GM19455 (cell line): ENCODE results near the gene CIC.
A peak's percentile ranks its signal among the peaks of the same experiment; 100 is the strongest.
"Not testable (repeated sequence)": the region's sequence is repeated elsewhere in the genome, so short reads cannot be mapped to it uniquely, and the experiment has no call there.

Source experiments
- ATAC-seq: cut with Tn5 transposase; IDR thresholded peaks from one replicate; pipeline ENCODE4 v1.9.1; 2021; ENCODE audit not compliant: unreplicated experiment

The CIC gene

DNA sequence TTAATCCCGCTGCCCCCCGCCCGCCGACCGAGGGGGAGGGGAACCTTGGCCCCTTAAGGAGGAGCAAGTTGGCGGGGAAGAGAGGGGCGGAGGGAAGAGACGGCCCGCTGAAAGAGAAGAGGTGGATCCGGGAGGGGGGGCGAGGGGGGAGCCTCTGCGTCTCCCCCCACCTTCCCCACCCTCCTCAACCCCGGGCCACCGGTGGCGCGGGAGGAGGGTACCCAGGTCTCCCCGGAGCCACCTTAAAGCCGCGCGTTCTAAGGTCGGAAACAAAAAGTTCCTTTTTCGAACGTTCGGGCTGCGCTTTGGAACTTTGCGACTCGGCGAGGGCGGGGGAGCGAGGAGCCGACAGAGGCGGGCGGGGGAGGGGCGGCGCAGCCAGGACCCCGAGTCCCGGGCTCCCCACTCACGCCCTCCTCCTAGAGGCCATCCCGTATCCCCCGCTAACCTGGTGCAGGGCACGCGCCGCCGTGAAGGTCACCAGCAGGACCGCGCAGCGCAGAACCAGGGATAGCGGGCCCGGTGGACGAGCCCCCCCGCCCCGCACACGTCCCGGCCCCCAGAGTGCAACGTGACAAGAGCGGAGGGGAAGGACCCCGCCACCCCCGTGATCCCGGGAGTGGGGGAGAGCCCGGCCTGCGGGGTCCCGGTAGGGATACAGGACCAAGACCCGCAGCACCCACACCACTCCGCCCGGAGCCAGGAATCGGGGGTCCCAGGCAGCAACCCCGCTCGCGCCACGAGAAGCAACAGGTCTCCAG lies 14.8 kb upstream of the CIC start:
- ATAC-seq = no peak

GRCh38 chr19:42254850-42255765 lies 13.9 kb upstream of the CIC start, which contains the start of gene ERF:
TSS of gene ERF (minus strand) at chr19:42255128. CDS start at chr19:42254999, 129 bp downstream.
- ATAC-seq = peak; percentile 47

DNA sequence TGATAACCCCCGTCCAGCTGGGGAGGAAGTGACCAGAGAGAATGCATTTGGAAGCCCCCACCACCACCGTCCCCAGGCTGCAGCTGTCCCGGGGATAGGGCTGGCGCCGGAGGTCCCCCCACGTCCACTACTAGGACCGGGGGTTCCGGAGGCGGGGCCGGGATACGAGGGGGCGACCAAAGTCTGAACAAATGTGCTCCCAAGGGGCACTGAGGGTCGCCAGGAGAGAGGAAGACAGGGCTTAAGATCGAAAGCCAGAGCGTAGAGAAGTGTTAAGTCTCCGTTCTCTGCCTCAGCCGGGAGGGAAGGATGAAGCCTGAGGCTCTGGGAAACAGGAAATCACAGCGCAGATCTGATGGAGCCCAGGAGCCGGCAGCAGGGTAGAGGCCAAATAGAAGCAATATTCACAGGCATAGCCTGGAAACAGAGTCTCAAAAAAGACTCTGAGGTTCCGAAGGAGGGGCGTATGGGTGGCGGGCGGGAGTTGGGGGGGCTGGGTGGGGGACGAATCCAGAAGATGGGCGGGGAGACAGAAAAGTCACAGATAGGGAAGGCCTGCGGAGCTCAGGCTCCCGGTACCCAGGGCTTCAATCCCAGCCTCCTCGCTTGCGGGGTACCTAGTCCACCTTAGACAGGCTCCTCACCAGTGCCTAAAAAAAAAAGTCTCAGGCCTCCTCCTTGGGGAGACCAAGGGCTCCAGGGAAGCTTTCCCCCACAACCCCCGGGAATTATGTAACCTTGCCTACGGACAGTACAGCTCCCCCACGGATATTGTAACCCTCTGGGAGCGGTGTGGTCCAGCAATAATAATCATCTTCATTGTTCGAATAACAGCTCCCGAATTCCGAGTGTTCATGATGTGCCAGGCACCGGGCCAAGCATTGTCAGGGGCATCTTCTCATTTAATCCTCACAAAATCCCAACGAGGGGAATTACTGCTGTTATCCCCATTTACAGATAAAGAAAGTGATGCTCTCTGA lies 13.0 kb upstream of the CIC start:
- ATAC-seq = no peak

- ATAC-seq = not testable (repeated sequence)
These were observed 11.2 kb upstream of the CIC start for GRCh38 chr19:42257842-42258241.

GRCh38 chr19:42261763-42262162 lies 7.3 kb upstream of the CIC start:
- ATAC-seq = no peak

- ATAC-seq = not testable (repeated sequence)
These were observed 2.9 kb upstream of the CIC start for GRCh38 chr19:42266105-42266504.

DNA sequence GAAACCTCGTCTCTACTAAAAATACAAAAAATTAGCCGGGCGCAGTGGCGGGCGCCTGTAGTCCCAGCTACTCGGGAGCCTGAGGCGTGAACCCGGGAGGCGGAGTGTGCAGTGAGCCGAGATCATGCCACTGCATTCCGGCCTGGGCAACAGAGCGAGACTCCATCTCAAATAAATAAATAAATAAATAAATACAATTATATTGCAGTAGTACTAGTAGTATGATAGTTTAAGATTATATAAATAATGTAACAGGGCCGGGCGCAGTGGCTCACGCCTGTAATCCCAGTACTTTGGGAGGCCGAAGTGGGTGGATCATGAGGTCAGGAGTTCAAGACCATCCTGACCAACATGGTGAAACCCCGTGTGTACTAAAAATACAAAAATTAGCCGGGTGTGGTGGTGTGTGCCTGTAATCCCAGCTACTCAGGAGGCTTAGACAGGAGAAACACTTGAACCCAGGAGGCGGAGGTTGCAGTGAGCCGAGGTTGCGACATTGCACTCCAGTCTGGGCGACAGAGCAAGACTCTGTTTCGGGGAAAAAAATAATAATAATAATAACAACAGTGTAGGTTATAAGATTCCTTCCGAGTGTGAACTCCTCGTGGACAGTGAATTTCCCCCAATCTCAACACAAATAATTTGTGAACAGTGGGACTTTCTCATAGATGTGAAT lies 2.0 kb upstream of the CIC start:
- not testable (repeated sequence) for ATAC-seq

- ATAC-seq = no peak
These were observed 1.4 kb upstream of the CIC start for GRCh38 chr19:42267644-42268141.

GRCh38 chr19:42268142-42268703 lies 829 bp upstream of the CIC start:
- ATAC-seq = peak; percentile 62

GRCh38 chr19:42269478-42270345 lies 660 bp downstream of the CIC start:
- ATAC-seq = no peak

DNA sequence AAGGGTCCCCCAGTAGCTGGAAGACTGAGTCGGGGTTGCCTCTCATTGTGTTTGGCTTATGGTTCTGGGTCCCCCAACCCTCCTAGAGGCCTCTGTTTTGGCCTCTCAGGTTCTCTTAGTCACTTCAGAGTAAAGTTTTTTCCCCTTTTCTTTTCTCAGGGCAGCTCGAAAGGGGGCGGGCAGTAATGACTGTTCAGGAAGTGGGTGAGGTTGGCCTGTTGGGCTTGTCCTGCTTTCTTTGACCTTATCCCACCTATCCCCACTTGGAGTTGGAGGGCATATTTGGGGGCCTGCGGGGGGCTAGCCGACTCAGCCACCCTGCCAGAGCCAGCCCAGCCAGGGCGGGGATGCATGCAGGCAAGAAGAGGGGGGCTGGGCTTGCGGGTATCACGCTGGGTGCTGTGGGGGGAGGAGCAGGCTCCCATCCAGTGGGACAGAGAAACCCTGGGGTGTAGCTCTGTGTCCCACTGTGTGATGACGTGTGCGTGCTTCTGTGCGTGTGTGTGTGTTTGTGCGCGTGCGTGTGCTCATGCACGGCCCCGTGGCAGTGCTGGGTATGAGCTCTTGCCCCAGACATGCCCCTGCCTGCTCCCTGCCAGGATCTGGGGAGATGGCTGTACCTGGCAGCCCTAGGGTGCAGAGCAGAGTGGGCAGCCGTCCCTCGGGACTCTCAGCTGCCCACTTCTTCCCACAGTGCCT lies 1.4 kb downstream of the CIC start:
- no peak for ATAC-seq

- no peak for ATAC-seq
These were observed 2.0 kb downstream of the CIC start for GRCh38 chr19:42271045-42271419.

DNA sequence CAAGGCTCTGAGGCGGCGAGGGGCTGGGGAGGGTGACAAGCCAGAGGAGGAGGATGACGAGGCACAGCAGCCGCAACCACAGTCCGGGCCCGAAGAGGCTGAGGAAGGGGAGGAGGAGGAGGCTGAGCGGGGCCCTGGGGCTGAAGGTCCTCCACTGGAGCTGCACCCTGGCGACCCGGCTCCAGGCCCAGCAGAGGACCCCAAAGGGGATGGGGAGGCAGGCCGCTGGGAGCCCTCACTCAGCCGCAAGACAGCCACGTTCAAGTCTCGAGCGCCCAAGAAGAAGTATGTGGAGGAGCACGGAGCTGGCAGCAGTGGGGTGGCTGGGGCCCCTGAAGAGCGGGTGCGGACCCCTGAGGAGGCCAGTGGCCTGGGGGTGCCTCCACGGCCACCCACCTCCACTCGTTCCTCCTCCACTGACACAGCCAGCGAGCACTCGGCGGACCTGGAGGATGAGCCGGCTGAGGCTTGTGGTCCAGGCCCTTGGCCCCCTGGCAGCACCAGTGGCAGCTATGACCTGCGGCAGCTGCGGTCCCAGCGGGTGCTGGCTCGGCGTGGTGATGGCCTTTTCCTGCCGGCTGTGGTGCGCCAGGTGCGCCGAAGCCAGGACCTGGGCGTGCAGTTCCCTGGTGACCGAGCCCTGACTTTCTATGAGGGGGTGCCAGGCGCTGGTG lies 2.9 kb downstream of the CIC start:
- no peak for ATAC-seq

GRCh38 chr19:42272535-42272897 lies 3.5 kb downstream of the CIC start:
- no peak for ATAC-seq

GRCh38 chr19:42272989-42273406 lies 3.9 kb downstream of the CIC start:
- ATAC-seq = no peak

- no peak for ATAC-seq
These were observed 4.5 kb downstream of the CIC start for GRCh38 chr19:42273407-42274064.

GRCh38 chr19:42274065-42274682 lies 5.1 kb downstream of the CIC start:
- ATAC-seq = no peak
